ENCODE measurements around the gene GFOD2. TPM values are rescaled to one million over a fixed set of nuclear protein-coding genes. Genes with fewer than 3 reads are reported as not detected.
A peak's percentile ranks its signal among the peaks of the same experiment; 100 is the strongest.

Gene GFOD2
- total and polyA plus RNA-seq, 7 donors, result 8.0 to 17.3 (median 11.3) TPM

DNA sequence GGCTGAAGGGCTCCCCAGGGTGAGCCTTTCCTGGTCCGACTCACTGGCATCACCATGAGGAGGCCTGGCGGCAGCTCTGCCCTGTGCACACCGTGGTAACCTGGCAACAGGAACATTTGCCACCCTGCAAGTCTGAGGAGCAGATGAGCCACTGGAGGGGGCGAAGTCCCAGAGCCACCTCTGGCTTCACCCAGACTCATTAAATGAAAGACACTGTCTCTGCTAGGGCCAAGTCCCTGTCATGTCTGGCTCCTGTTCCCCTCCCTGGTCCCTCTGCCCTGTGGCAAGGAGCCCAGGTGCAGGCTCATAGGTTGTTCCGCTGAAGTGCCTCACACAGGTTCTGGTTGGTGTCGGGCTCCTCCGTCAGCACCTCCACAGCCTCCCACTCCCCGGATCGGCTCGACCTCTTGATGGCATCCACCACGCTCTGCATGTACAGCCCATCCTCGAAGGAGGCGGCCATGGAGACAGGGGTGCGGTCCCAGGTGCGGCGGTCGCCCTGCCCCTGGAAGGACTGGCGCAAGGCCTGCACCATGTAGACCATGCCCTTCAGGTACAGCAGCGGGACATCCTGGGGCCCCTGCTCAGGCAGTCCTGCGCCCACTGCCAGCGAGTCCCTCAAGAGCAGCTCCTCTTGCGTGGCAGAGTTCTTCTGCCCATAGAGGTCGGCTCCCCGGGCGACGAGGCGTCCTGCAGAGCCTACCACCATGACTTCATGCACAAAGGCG lies 44.1 kb downstream of the GFOD2 start:
- Histone ChIP-seq H3K4me3 (no peak overlapping the region), H3K27ac (no peak overlapping the region), H3K36me3 (ENCODE audit: insufficient read depth in 1 of 2, low read depth in 1 of 2) (peaks cover 0 to 9% of the 10 kb centered on the region in 2 donors), H3K27me3 (ENCODE audit: insufficient read depth in 3 of 3, low read length in 2 of 3) (no peaks in the 10 kb centered on the region), H3K9me3 (no peaks in the 10 kb centered on the region), H3K4me1 (peaks cover 14% of the 10 kb centered on the region)
- 93 to 96% (median 95%) methylated on average over 28 of the region's 28 CpGs for WGBS, 3 donors
- TF ChIP-seq, protein P1, sequence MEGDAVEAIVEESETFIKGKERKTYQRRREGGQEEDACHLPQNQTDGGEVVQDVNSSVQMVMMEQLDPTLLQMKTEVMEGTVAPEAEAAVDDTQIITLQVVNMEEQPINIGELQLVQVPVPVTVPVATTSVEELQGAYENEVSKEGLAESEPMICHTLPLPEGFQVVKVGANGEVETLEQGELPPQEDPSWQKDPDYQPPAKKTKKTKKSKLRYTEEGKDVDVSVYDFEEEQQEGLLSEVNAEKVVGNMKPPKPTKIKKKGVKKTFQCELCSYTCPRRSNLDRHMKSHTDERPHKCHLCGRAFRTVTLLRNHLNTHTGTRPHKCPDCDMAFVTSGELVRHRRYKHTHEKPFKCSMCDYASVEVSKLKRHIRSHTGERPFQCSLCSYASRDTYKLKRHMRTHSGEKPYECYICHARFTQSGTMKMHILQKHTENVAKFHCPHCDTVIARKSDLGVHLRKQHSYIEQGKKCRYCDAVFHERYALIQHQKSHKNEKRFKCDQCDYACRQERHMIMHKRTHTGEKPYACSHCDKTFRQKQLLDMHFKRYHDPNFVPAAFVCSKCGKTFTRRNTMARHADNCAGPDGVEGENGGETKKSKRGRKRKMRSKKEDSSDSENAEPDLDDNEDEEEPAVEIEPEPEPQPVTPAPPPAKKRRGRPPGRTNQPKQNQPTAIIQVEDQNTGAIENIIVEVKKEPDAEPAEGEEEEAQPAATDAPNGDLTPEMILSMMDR (IDR thresholded peaks at IDR 0.05), result no peak
- ATAC-seq (peak in 1 of 4 donors; percentile 12), DNase-seq (no peak)
- intact Hi-C loops (cut with DNase I), result loop anchor here (5.0 to 10.0 kb wide), 5 partner anchors 42 to 370 kb away; partner anchors contain the start of genes RANBP10 (in 2 of the 2), TSNAXIP1 (in 2 of the 2), DDX28 (in 1 of the 2) and DUS2 (in 1 of the 2)

- H3K4me3 ChIP-seq, result no peak overlapping the region
- H3K9me3 ChIP-seq, result no peaks in the 10 kb centered on the region
- peak; percentile 20 to 47 (median 40) for ATAC-seq
- TF ChIP-seq, protein P1 (IDR thresholded peaks at IDR 0.05), result no peak
- H3K36me3 ChIP-seq (ENCODE audit: insufficient read depth in 1 of 2, low read depth in 1 of 2), result peaks cover 0 to 7% of the 10 kb centered on the region in 2 donors
- H3K27ac ChIP-seq, result peak overlapping the region; percentile 69
- peak; percentile 71 to 78 for DNase-seq
- WGBS, 3 donors, result 29 to 46% (median 39%) methylated on average over 20 to 21 of the region's 21 CpGs
- H3K27me3 ChIP-seq (ENCODE audit: insufficient read depth in 3 of 3, low read length in 2 of 3), result no peaks in the 10 kb centered on the region
- intact Hi-C loops (cut with DNase I), result loop anchor here (2.0 to 10.0 kb wide), 6 partner anchors 43 to 371 kb away; partner anchors contain the start of genes RANBP10 (in 2 of the 2), TSNAXIP1 (in 2 of the 2), DDX28 (in 1 of the 2) and DUS2 (in 1 of the 2)
- peaks cover 14% of the 10 kb centered on the region for H3K4me1 ChIP-seq
Measured at GRCh38 chr16:67673712-67674580, 45.2 kb downstream of the GFOD2 start.

GRCh38 chr16:67672739-67673662 lies 46.1 kb downstream of the GFOD2 start:
- H3K4me3 ChIP-seq, result no peak overlapping the region
- no peaks in the 10 kb centered on the region for H3K9me3 ChIP-seq
- no peaks in the 10 kb centered on the region for H3K27me3 ChIP-seq (ENCODE audit: insufficient read depth in 3 of 3, low read length in 2 of 3)
- peak; percentile 49 to 65 (median 55) for ATAC-seq
- peak; percentile 72 to 82 for DNase-seq
- intact Hi-C loops (cut with DNase I), result loop anchor here (2.0 to 10.0 kb wide), 6 partner anchors 44 to 372 kb away; partner anchors contain the start of genes RANBP10 (in 2 of the 2), TSNAXIP1 (in 2 of the 2), DDX28 (in 1 of the 2) and DUS2 (in 1 of the 2)
- TF ChIP-seq, protein P1 (IDR thresholded peaks at IDR 0.05), result peak; percentile 71
- H3K27ac ChIP-seq, result peak overlapping the region; percentile 69
- peaks cover 14% of the 10 kb centered on the region for H3K4me1 ChIP-seq
- WGBS, 3 donors, result 42 to 51% (median 48%) methylated on average over 13 of the region's 13 CpGs
- H3K36me3 ChIP-seq (ENCODE audit: insufficient read depth in 1 of 2, low read depth in 1 of 2), result peaks cover 0 to 7% of the 10 kb centered on the region in 2 donors

DNA sequence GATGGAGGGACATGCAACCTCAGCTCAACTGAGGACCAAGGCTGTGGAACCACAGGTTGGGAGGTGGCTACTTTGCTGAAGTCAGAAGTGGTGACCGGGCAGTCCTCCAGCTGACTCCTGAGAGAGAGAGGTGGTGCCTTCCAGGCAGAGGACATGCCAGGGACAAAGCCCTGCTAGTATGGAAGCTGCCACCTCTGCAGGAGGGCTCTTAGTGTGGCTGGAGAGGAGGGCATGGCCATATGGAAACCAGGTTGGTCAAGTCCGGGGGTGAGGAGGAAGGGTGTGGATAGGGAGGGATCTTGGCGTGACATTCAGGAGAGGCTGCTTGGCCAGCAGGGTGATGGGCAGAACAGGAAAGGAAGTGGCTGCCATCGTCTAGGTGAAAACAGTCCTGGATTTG lies 46.8 kb downstream of the GFOD2 start:
- intact Hi-C loops (cut with DNase I), result loop anchor here (2.0 to 10.0 kb wide), 6 partner anchors 45 to 372 kb away; partner anchors contain the start of genes RANBP10 (in 2 of the 2), TSNAXIP1 (in 2 of the 2), DDX28 (in 1 of the 2) and DUS2 (in 1 of the 2)
- no peaks in the 10 kb centered on the region for H3K27me3 ChIP-seq (ENCODE audit: insufficient read depth in 3 of 3, low read length in 2 of 3)
- ATAC-seq (no peak), DNase-seq (no peak)
- H3K4me1 ChIP-seq, result peaks cover 19% of the 10 kb centered on the region
- H3K4me3 ChIP-seq, result no peak overlapping the region
- H3K36me3 ChIP-seq (ENCODE audit: insufficient read depth in 1 of 2, low read depth in 1 of 2), result peaks cover 0 to 7% of the 10 kb centered on the region in 2 donors
- TF ChIP-seq, protein P1 (IDR thresholded peaks at IDR 0.05), result no peak
- H3K27ac ChIP-seq, result no peak overlapping the region
- WGBS, 3 donors, result 33 to 40% (median 36%) methylated on average over 4 of the region's 4 CpGs
- no peaks in the 10 kb centered on the region for H3K9me3 ChIP-seq

Measured in psoas muscle (tissue), 8 donors.